ENCODE measurements around the gene ROR2. TPM values are rescaled to one million over a fixed set of nuclear protein-coding genes. Genes with fewer than 3 reads are reported as not detected.

ROR2 gene
- total RNA-seq, 3 donors from 2014 or later (not counting 1 experiment from before 2014, with no cell fraction given), result 1.7 TPM; not detected in 2

- ATAC-seq (peak in 1 of 3 donors; percentile 42), DNase-seq (no peak)
- H3K27ac Mint-ChIP-seq, result no peak overlapping the region
- Histone ChIP-seq H3K9me3 (ENCODE audit: control insufficient read depth, insufficient read depth, low read length) (no peaks in the 10 kb centered on the region), H3K36me3 (ENCODE audit: control insufficient read depth, insufficient read depth, low read length) (no peaks in the 10 kb centered on the region), H3K27me3 (ENCODE audit: control insufficient read depth, insufficient read depth, low read length) (peaks cover 9% of the 10 kb centered on the region), H3K4me1 (ENCODE audit: control insufficient read depth, insufficient read depth, low read length) (no peaks in the 10 kb centered on the region), H3K27ac (ENCODE audit: low read length) (no peak overlapping the region), H3K4me3 (ENCODE audit: low read length) (no peak overlapping the region)
- no peak overlapping the region for H3K4me3 Mint-ChIP-seq
- H3K9me3 Mint-ChIP-seq, result no peaks in the 10 kb centered on the region
- H3K36me3 Mint-ChIP-seq, result no peaks in the 10 kb centered on the region
- no peaks in the 10 kb centered on the region for H3K4me1 Mint-ChIP-seq
- intact Hi-C loops (cut with micrococcal nuclease), result no loop called here
- H3K27me3 Mint-ChIP-seq (ENCODE audit: low read depth in 2 of 2), result peaks cover 17 to 37% of the 10 kb centered on the region in 2 donors
- WGBS (ENCODE audit: insufficient coverage), result 7% methylated on average over 1 of the region's 1 CpG
- TF ChIP-seq CTCF (IDR thresholded peaks at IDR 0.05), result no peak
These were observed 189.1 kb downstream of the ROR2 start for GRCh38 chr9:91760906-91761305.

DNA sequence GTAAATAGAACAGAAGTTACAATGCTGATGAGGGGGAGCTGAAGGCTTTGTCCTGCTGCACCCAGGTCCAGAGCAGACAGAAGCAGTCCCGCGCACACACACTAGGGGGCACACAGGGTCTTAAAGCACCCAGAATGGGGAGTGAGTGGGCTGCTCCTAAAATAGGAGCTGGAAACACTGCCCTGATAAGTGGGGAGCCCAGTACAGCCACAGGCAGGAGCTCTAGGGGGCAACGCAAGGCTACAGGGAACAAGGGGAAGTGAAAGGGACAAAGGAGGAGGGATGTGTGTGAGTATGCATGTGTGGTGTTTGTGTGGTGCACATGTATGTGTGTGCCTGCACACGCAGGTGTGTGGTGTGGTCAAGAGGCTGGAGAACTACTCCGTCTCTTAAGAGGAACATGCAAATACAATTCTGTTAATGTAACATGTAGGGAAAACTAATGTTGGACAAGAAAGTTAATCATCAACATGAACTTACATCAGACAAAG, 191.5 kb downstream of the ROR2 start:
- no peaks in the 10 kb centered on the region for H3K9me3 Mint-ChIP-seq
- Histone ChIP-seq H3K9me3 (ENCODE audit: control insufficient read depth, insufficient read depth, low read length) (no peaks in the 10 kb centered on the region), H3K27me3 (ENCODE audit: control insufficient read depth, insufficient read depth, low read length) (no peaks in the 10 kb centered on the region), H3K4me1 (ENCODE audit: control insufficient read depth, insufficient read depth, low read length) (no peaks in the 10 kb centered on the region), H3K27ac (ENCODE audit: low read length) (no peak overlapping the region), H3K36me3 (ENCODE audit: control insufficient read depth, insufficient read depth, low read length) (no peaks in the 10 kb centered on the region), H3K4me3 (ENCODE audit: low read length) (no peak overlapping the region)
- no peaks in the 10 kb centered on the region for H3K4me1 Mint-ChIP-seq
- WGBS (ENCODE audit: insufficient coverage), result 53% methylated on average over 4 of the region's 5 CpGs
- peak; percentile 52 for TF ChIP-seq CTCF (IDR thresholded peaks at IDR 0.05)
- H3K4me3 Mint-ChIP-seq, result no peak overlapping the region
- DNase-seq, result peak in 1 of 2 donors; percentile 38
- peak; percentile 40 to 67 (median 50) for ATAC-seq
- no peaks in the 10 kb centered on the region for H3K36me3 Mint-ChIP-seq
- intact Hi-C loops (cut with micrococcal nuclease), result no loop called here
- peaks cover 11 to 26% of the 10 kb centered on the region in 2 donors for H3K27me3 Mint-ChIP-seq (ENCODE audit: low read depth in 2 of 2)
- no peak overlapping the region for H3K27ac Mint-ChIP-seq

GRCh38 chr9:91757782-91758181, 192.2 kb downstream of the ROR2 start:
- Histone ChIP-seq H3K36me3 (ENCODE audit: control insufficient read depth, insufficient read depth, low read length) (no peaks in the 10 kb centered on the region), H3K9me3 (ENCODE audit: control insufficient read depth, insufficient read depth, low read length) (no peaks in the 10 kb centered on the region), H3K27ac (ENCODE audit: low read length) (no peak overlapping the region), H3K4me1 (ENCODE audit: control insufficient read depth, insufficient read depth, low read length) (no peaks in the 10 kb centered on the region), H3K4me3 (ENCODE audit: low read length) (no peak overlapping the region), H3K27me3 (ENCODE audit: control insufficient read depth, insufficient read depth, low read length) (no peaks in the 10 kb centered on the region)
- ATAC-seq, result no peak
- Mint-ChIP-seq H3K9me3 (no peaks in the 10 kb centered on the region), H3K27me3 (ENCODE audit: low read depth in 2 of 2) (peaks cover 7 to 24% of the 10 kb centered on the region in 2 donors), H3K4me1 (no peaks in the 10 kb centered on the region), H3K4me3 (no peak overlapping the region), H3K27ac (no peak overlapping the region), H3K36me3 (no peaks in the 10 kb centered on the region)
- intact Hi-C loops (cut with micrococcal nuclease), result no loop called here
- TF ChIP-seq CTCF (IDR thresholded peaks at IDR 0.05), result no peak
- no peak for DNase-seq
- WGBS (ENCODE audit: insufficient coverage), result 94% methylated on average over 3 of the region's 4 CpGs

- no peaks in the 10 kb centered on the region for H3K27me3 ChIP-seq (ENCODE audit: control insufficient read depth, insufficient read depth, low read length)
- WGBS (ENCODE audit: insufficient coverage), result 92% methylated on average over 4 of the region's 4 CpGs
- intact Hi-C loops (cut with micrococcal nuclease), result no loop called here
- ATAC-seq, result no peak
- Mint-ChIP-seq H3K4me3 (no peak overlapping the region), H3K4me1 (no peaks in the 10 kb centered on the region), H3K9me3 (no peaks in the 10 kb centered on the region), H3K36me3 (no peaks in the 10 kb centered on the region), H3K27me3 (ENCODE audit: low read depth in 2 of 2) (peaks cover 7 to 22% of the 10 kb centered on the region in 2 donors), H3K27ac (no peak overlapping the region)
- no peak overlapping the region for H3K4me3 ChIP-seq (ENCODE audit: low read length)
- H3K4me1 ChIP-seq (ENCODE audit: control insufficient read depth, insufficient read depth, low read length), result no peaks in the 10 kb centered on the region
- H3K9me3 ChIP-seq (ENCODE audit: control insufficient read depth, insufficient read depth, low read length), result no peaks in the 10 kb centered on the region
- no peaks in the 10 kb centered on the region for H3K36me3 ChIP-seq (ENCODE audit: control insufficient read depth, insufficient read depth, low read length)
- TF ChIP-seq CTCF (IDR thresholded peaks at IDR 0.05), result no peak
- no peak overlapping the region for H3K27ac ChIP-seq (ENCODE audit: low read length)
- DNase-seq, result no peak
These were observed 193.6 kb downstream of the ROR2 start for GRCh38 chr9:91756510-91756780.

Measured in natural killer cell (primary cell).